ENCODE measurements around the gene OR2V1.
"Not testable (repeated sequence)": the region's sequence is repeated elsewhere in the genome, so short reads cannot be mapped to it uniquely, and the experiment has no call there.

The OR2V1 gene

GRCh38 chr5:181097759-181098491, 33.0 kb downstream of the OR2V1 start:
- ATAC-seq (replicated peaks) = not testable (repeated sequence)

GRCh38 chr5:181097383-181097753, 33.6 kb downstream of the OR2V1 start:
- not testable (repeated sequence) for DNase-seq; H3K4me1 Mint-ChIP-seq; H3K4me3 Mint-ChIP-seq; ATAC-seq (replicated peaks); H3K36me3 Mint-ChIP-seq; H3K9me3 Mint-ChIP-seq; H3K27ac Mint-ChIP-seq
- peaks cover 27 to 46% of the 10 kb centered on the region in 2 donors for H3K27me3 Mint-ChIP-seq

More at GRCh38 chr5:181097759-181098491, 33.0 kb downstream of the OR2V1 start:
- peaks cover 25 to 40% of the 10 kb centered on the region in 2 donors for H3K27me3 Mint-ChIP-seq
- not testable (repeated sequence) for H3K4me3 Mint-ChIP-seq, H3K36me3 Mint-ChIP-seq, H3K27ac Mint-ChIP-seq, DNase-seq, H3K9me3 Mint-ChIP-seq, H3K4me1 Mint-ChIP-seq

- not testable (repeated sequence) for H3K27ac Mint-ChIP-seq, H3K4me1 Mint-ChIP-seq, DNase-seq, H3K4me3 Mint-ChIP-seq, H3K36me3 Mint-ChIP-seq, H3K9me3 Mint-ChIP-seq
- peak in 1 of 2 donors; percentile 14 for ATAC-seq (replicated peaks)
- peaks cover 33 to 50% of the 10 kb centered on the region in 2 donors for H3K27me3 Mint-ChIP-seq
Observed at GRCh38 chr5:181096721-181097382, 34.1 kb downstream of the OR2V1 start.

GRCh38 chr5:181095162-181095561, 35.8 kb downstream of the OR2V1 start:
- H3K4me1 Mint-ChIP-seq; H3K9me3 Mint-ChIP-seq; DNase-seq; ATAC-seq (replicated peaks); H3K36me3 Mint-ChIP-seq; H3K4me3 Mint-ChIP-seq; H3K27ac Mint-ChIP-seq: not testable (repeated sequence)
- H3K27me3 Mint-ChIP-seq = peaks cover 29 to 46% of the 10 kb centered on the region in 2 donors

GRCh38 chr5:181092428-181092827, 38.5 kb downstream of the OR2V1 start:
- ATAC-seq (replicated peaks) (no peak), DNase-seq (no peak)
- Mint-ChIP-seq H3K27me3 (peaks cover 18 to 31% of the 10 kb centered on the region in 2 donors), H3K4me1 (no peaks in the 10 kb centered on the region), H3K4me3 (no peak overlapping the region), H3K27ac (no peak overlapping the region), H3K9me3 (peaks cover 0 to 4% of the 10 kb centered on the region in 2 donors), H3K36me3 (no peaks in the 10 kb centered on the region)

GRCh38 chr5:181088289-181088688, 42.7 kb downstream of the OR2V1 start:
- no peaks in the 10 kb centered on the region for H3K4me1 Mint-ChIP-seq
- H3K4me3 Mint-ChIP-seq = no peak overlapping the region
- ATAC-seq (replicated peaks) (peak in 1 of 2 donors; percentile 63), DNase-seq (no peak)
- peaks cover 41 to 45% of the 10 kb centered on the region in 2 donors for H3K27me3 Mint-ChIP-seq
- peaks cover 0 to 3% of the 10 kb centered on the region in 2 donors for H3K9me3 Mint-ChIP-seq
- no peaks in the 10 kb centered on the region for H3K36me3 Mint-ChIP-seq
- no peak overlapping the region for H3K27ac Mint-ChIP-seq

- no peak overlapping the region for H3K4me3 Mint-ChIP-seq
- no peak for DNase-seq
- peaks cover 41 to 46% of the 10 kb centered on the region in 2 donors for H3K27me3 Mint-ChIP-seq
- no peaks in the 10 kb centered on the region for H3K4me1 Mint-ChIP-seq
- no peak overlapping the region for H3K27ac Mint-ChIP-seq
- H3K36me3 Mint-ChIP-seq = no peaks in the 10 kb centered on the region
- no peak for ATAC-seq (replicated peaks)
- H3K9me3 Mint-ChIP-seq = peaks cover 0 to 3% of the 10 kb centered on the region in 2 donors
Observed at GRCh38 chr5:181087309-181087708, 43.7 kb downstream of the OR2V1 start.

- H3K9me3 Mint-ChIP-seq = peaks cover 0 to 3% of the 10 kb centered on the region in 2 donors
- no peak overlapping the region for H3K27ac Mint-ChIP-seq
- H3K27me3 Mint-ChIP-seq = peaks cover 40 to 43% of the 10 kb centered on the region in 2 donors
- H3K36me3 Mint-ChIP-seq = no peaks in the 10 kb centered on the region
- H3K4me3 Mint-ChIP-seq = no peak overlapping the region
- no peaks in the 10 kb centered on the region for H3K4me1 Mint-ChIP-seq
- no peak for ATAC-seq (replicated peaks)
- DNase-seq = no peak
Observed at GRCh38 chr5:181086884-181087205, 44.1 kb downstream of the OR2V1 start.

GRCh38 chr5:181086026-181086883, 44.7 kb downstream of the OR2V1 start:
- Mint-ChIP-seq H3K9me3 (peaks cover 0 to 3% of the 10 kb centered on the region in 2 donors), H3K27ac (no peak overlapping the region), H3K27me3 (peaks cover 43 to 48% of the 10 kb centered on the region in 2 donors), H3K36me3 (no peaks in the 10 kb centered on the region), H3K4me1 (no peaks in the 10 kb centered on the region), H3K4me3 (no peak overlapping the region)
- no peak for ATAC-seq (replicated peaks)
- DNase-seq = no peak

GRCh38 chr5:181084621-181085195, 46.3 kb downstream of the OR2V1 start:
- DNase-seq (no peak), ATAC-seq (replicated peaks) (no peak)
- H3K9me3 Mint-ChIP-seq = peaks cover 0 to 3% of the 10 kb centered on the region in 2 donors
- H3K4me3 Mint-ChIP-seq = no peak overlapping the region
- no peaks in the 10 kb centered on the region for H3K4me1 Mint-ChIP-seq
- H3K36me3 Mint-ChIP-seq = no peaks in the 10 kb centered on the region
- H3K27ac Mint-ChIP-seq = no peak overlapping the region
- peaks cover 52 to 56% of the 10 kb centered on the region in 2 donors for H3K27me3 Mint-ChIP-seq

- ATAC-seq (replicated peaks) = no peak
- Mint-ChIP-seq H3K9me3 (peaks cover 0 to 2% of the 10 kb centered on the region in 2 donors), H3K27ac (no peak overlapping the region), H3K4me1 (no peaks in the 10 kb centered on the region), H3K27me3 (peaks cover 49 to 76% of the 10 kb centered on the region in 2 donors), H3K4me3 (no peak overlapping the region), H3K36me3 (no peaks in the 10 kb centered on the region)
- no peak for DNase-seq
Observed at GRCh38 chr5:181081989-181082388, 49.0 kb downstream of the OR2V1 start.

- no peak for ATAC-seq (replicated peaks)
- no peak for DNase-seq
- peaks cover 0 to 3% of the 10 kb centered on the region in 2 donors for H3K36me3 Mint-ChIP-seq
- H3K4me3 Mint-ChIP-seq = no peak overlapping the region
- no peak overlapping the region for H3K27ac Mint-ChIP-seq
- H3K27me3 Mint-ChIP-seq = peaks cover 22 to 71% of the 10 kb centered on the region in 2 donors
- peaks cover 13 to 15% of the 10 kb centered on the region in 2 donors for H3K9me3 Mint-ChIP-seq
- no peaks in the 10 kb centered on the region for H3K4me1 Mint-ChIP-seq
Observed at GRCh38 chr5:181076920-181077319, 54.0 kb downstream of the OR2V1 start.

Measured in stimulated activated naive B cell treated with anti-CD40 and anti-IgM and Interleukin-4, amounts not matched to agents 10 μg/mL and 1 μg/mL and 100 μg/mL, for 72 hours (primary cell).